K562 (cell line): ENCODE data around the gene SETD7. TPM values are rescaled to one million over a fixed set of nuclear protein-coding genes. Genes with fewer than 3 reads are reported as not detected.

Experiments used
- ATAC-seq: fragments of 200-7000 bp; cut with Tn5 transposase; 3 replicates; pipeline ENCODE4 v1.9.1; 2020; ENCODE audit warnings: moderate library complexity
- BruUV-seq: library from RNA; stranded (reverse); fragments of 400-500 nt; replicated peaks from 2 replicates; lab custom pipeline; 2021; lab: Mats Ljungman, UMichigan
- CTCF ChIA-PET: fragments of 300-600 bp; formaldehyde crosslinking; extraction: SDS; loops from one replicate; lab custom pipeline; 2021; ENCODE audit warnings: low intra/inter-chr PET ratio; lab: Yijun Ruan, JAX
- POLR2A ChIA-PET: fragments of 300-600, 350-650 bp; sonication (Branson Sonifier 250); formaldehyde crosslinking; extraction: SDS; loops from one replicate; lab custom pipeline; 2021; ENCODE audit warnings: antibody characterized with exemption, inconsistent platforms; lab: Yijun Ruan, JAX
- DNase-seq, 4 experiments: peaks; one replicate each; pipeline versions ENCODE4 v3.0.0 to v3.0.0-alpha.2; 2011 to 2018; ENCODE audit warnings: low spot score in 3 of 4, mixed read lengths in 3 of 4; ENCODE audit errors: extremely low read depth in 1 of 4
- FAIRE-seq: peaks from 2 replicates; lab custom pipeline; 2011; peaks lifted over from hg19 to GRCh38; lab: Jason Lieb, UNC
- H2AFZ ChIP-seq: 2 replicates; pipeline ENCODE4 v1.6.0; 2011; ENCODE audit warnings: low read depth, low read length, control low read depth, inconsistent platforms
- H3K27ac ChIP-seq: fragments of 200-600 bp; 3 replicates; pipeline ENCODE4 v1.8.0; 2011; ENCODE audit warnings: low read depth, mild to moderate bottlenecking, control low read depth, inconsistent platforms, low read length, moderate library complexity, mixed read lengths; ENCODE audit errors: extremely low read depth
- H3K27me3 ChIP-seq, 2 experiments: fragments of 300-600 bp in 1 of 2; 2 replicates in 1 of 2; 3 replicates in 1 of 2; pipeline versions ENCODE4 v1.6.0 to v1.8.0; 2011; ENCODE audit warnings: inconsistent platforms in 2 of 2, low read length in 2 of 2, mild to moderate bottlenecking in 1 of 2, mixed read lengths in 1 of 2, moderate library complexity in 1 of 2; ENCODE audit not compliant: control insufficient read depth in 2 of 2, insufficient read depth in 2 of 2
- H3K36me3 ChIP-seq: fragments of 300-600 bp; 3 replicates; pipeline ENCODE4 v1.8.0; 2011; ENCODE audit warnings: mild to moderate bottlenecking, low read length, inconsistent platforms; ENCODE audit not compliant: control insufficient read depth, insufficient read depth
- H3K4me1 ChIP-seq, 2 experiments: fragments of 200-600 bp in 1 of 2; replicated peaks in 1 of 2; 2 replicates in 1 of 2; 3 replicates in 1 of 2; pipeline versions ENCODE4 v1.5.1 to v1.8.0; 2011; ENCODE audit warnings: inconsistent platforms in 2 of 2, low read length in 2 of 2, mild to moderate bottlenecking in 1 of 2, mixed read lengths in 1 of 2, moderate library complexity in 1 of 2; ENCODE audit not compliant: control insufficient read depth in 2 of 2, insufficient read depth in 2 of 2
- H3K4me2 ChIP-seq: 2 replicates; pipeline ENCODE4 v1.6.1; 2011; ENCODE audit warnings: low read length, control low read depth, inconsistent platforms, mixed read lengths; ENCODE audit not compliant: insufficient read depth
- H3K4me3 ChIP-seq: fragments of 200-600 bp; sonication (generic), shearing (Covaris generic); 2 replicates; pipeline ENCODE4 v1.5.1; 2016; ENCODE audit warnings: control low read depth, inconsistent platforms
- H3K79me2 ChIP-seq: fragments of 200-600 bp; 3 replicates; pipeline ENCODE4 v1.8.0; 2011; ENCODE audit warnings: low read length, inconsistent platforms; ENCODE audit not compliant: control insufficient read depth, insufficient read depth
- H3K9ac ChIP-seq, 2 experiments: 2 replicates each; pipeline versions ENCODE4 v1.6.0 to v1.6.1; 2011; ENCODE audit warnings: low read depth in 2 of 2, low read length in 2 of 2, control low read depth in 1 of 2, inconsistent platforms in 1 of 2, mild to moderate bottlenecking in 1 of 2, mixed read lengths in 1 of 2; ENCODE audit not compliant: insufficient read depth in 1 of 2
- H3K9me1 ChIP-seq: one replicate; pipeline ENCODE4 v1.6.0; 2011; ENCODE audit warnings: inconsistent platforms, mild to moderate bottlenecking, low read length, moderate library complexity; ENCODE audit not compliant: control insufficient read depth, insufficient read depth
- H3K9me3 ChIP-seq: replicated peaks from 2 replicates; pipeline ENCODE4 v1.5.1; 2011; ENCODE audit warnings: low read depth, low read length, inconsistent platforms; ENCODE audit not compliant: control insufficient read depth, insufficient read depth
- H4K20me1 ChIP-seq: replicated peaks from 2 replicates; pipeline ENCODE4 v1.6.1; 2011; ENCODE audit warnings: low read length, inconsistent platforms, mixed read lengths; ENCODE audit not compliant: control insufficient read depth, insufficient read depth
- CEBPB ChIP-seq: fragments of 450-650 bp; IDR thresholded peaks from 2 replicates; pipeline ENCODE4 v1.6.1; 2016; ENCODE audit warnings: missing genetic modification characterization, missing compliant biosample characterization
- KDM2B ChIP-seq: fragments of 250-450 bp; sonication (Bioruptor Pico); IDR thresholded peaks from 2 replicates; pipeline ENCODE4 v1.8.0; 2021; ENCODE audit warnings: mild to moderate bottlenecking, moderate library complexity
- POLR2B ChIP-seq: fragments of 450-650 bp; IDR thresholded peaks from 2 replicates; pipeline ENCODE4 v1.6.1; 2018; ENCODE audit warnings: low read depth; ENCODE audit not compliant: partially characterized antibody
- TCF3 ChIP-seq: sonication (generic); formaldehyde crosslinking; IDR thresholded peaks from 2 replicates; pipeline ENCODE4 v1.4.0; 2020; ENCODE audit warnings: mild to moderate bottlenecking, missing genetic modification reagents
- ZNF253 ChIP-seq: fragments of 250-450 bp; sonication (Bioruptor Pico); conservative IDR thresholded peaks from 2 replicates; pipeline ENCODE4 v1.6.1; 2021; ENCODE audit warnings: mild to moderate bottlenecking
- ZNF668 ChIP-seq: fragments of 250-450 bp; sonication (Bioruptor Pico); IDR thresholded peaks from 2 replicates; pipeline ENCODE4 v1.8.0; 2022; ENCODE audit warnings: mild to moderate bottlenecking, inconsistent platforms
- WGBS: fragments of 100-300 bp; shearing (Covaris generic); methylation state at CpG from one replicate; pipeline ENCODE4 v1.1.6; 2016; ENCODE audit warnings: low coverage, mixed read lengths; ENCODE audit not compliant: insufficient coverage; ENCODE audit errors: missing lambda C conversion rate; 5-methylcytosine and 5-hydroxymethylcytosine counted together
- in situ Hi-C: fragments of 300-500 bp; cut with MboI; formaldehyde crosslinking; loops from 4 replicates; pipeline ENCODE4 v1.15.0; 2018; ENCODE audit warnings: inconsistent platforms, mixed read lengths
- intact Hi-C: fragments of 100-400 bp; cut with micrococcal nuclease; formaldehyde crosslinking; loops from 2 replicates; pipeline ENCODE4 v1.14.2; 2022
- polyA plus RNA-seq, 8 experiments: library from polyadenylated mRNA; depleted of rRNA in 4 of 8; stranded (reverse) in 5 of 8; unstranded in 3 of 8; fragments of >200 nt; fragmentation: Nextera tagmentation in 2 of 8; fragmentation: Illumina TruSeq in 1 of 8; extraction: Ambion mirVana in 2 of 8; extraction: Trizol in 1 of 8; gene quantifications; 2 replicates each; pipeline versions ENCODE4 v1.2.1 to v1.2.3, GENCODE V29; 2011 to 2014; ENCODE audit warnings: inconsistent platforms in 1 of 8, missing spikeins in 1 of 8
- total RNA-seq, 7 experiments: library from RNA; depleted of rRNA in 6 of 7; stranded (reverse); fragments of >200 nt in 6 of 7; fragmentation: Illumina TruSeq in 2 of 7; extraction: Trizol in 2 of 7; gene quantifications; 2 replicates each; pipeline versions ENCODE4 v1.2.1 to v1.2.3, GENCODE V29; 2011 to 2021; ENCODE audit warnings: low replicate concordance in 1 of 7
- TF ChIP-seq, protein P1 (sequence below): sonication (generic); formaldehyde crosslinking; IDR thresholded peaks from 2 replicates; pipeline ENCODE4 v1.9.0; 2022; ENCODE audit warnings: mild to moderate bottlenecking, missing genetic modification reagents

SETD7 gene
- total and polyA plus RNA-seq, 9 of the 15 experiments (the other 6 are each of a cell fraction or from before 2014, with no cell fraction given): 0.37 to 2.4 (median 1.7) TPM

DNA sequence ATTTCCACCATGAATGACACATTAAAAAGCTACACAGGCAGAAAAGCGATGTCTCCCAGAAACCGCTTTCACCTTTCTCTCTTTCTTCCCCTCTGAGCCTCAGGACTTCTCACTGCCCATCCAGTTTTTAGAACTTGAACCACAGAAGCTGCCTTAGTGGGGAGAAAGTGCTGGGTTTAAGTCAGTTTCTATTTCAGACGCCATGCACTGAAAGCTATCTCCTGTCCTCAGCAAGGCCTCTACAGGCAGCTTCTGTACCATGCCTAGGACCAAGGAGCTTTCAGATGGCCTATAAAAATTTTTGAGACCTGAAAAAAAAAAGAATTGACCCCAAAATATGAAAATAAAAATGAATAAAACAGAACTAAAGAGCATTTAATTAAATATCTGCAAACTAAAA is 67.6 kb downstream of the SETD7 start:
- intact Hi-C loops: no loop called here
- H3K9me3 ChIP-seq: no peaks in the 10 kb centered on the region
- H2AFZ ChIP-seq: no peak overlapping the region
- no peak for DNase-seq
- no peaks in the 10 kb centered on the region for H3K36me3 ChIP-seq
- no peak overlapping the region for H3K27ac ChIP-seq
- ChIA-PET POLR2A (no interaction called here), CTCF (no interaction called here)
- TF ChIP-seq, protein P1, sequence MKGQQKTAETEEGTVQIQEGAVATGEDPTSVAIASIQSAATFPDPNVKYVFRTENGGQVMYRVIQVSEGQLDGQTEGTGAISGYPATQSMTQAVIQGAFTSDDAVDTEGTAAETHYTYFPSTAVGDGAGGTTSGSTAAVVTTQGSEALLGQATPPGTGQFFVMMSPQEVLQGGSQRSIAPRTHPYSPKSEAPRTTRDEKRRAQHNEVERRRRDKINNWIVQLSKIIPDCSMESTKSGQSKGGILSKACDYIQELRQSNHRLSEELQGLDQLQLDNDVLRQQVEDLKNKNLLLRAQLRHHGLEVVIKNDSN (CRISPR knock-in tag): no peak
- TF ChIP-seq TCF3 (CRISPR knock-in tag) (no peak), ZNF253 (CRISPR knock-in tag) (no peak)
- no peak overlapping the region; a peak in 1 of 4 replicates for H3K9ac ChIP-seq
- no peaks in the 10 kb centered on the region for H4K20me1 ChIP-seq
- in situ Hi-C loops: no loop called here
- no peak overlapping the region for H3K4me3 ChIP-seq
- H3K27me3 ChIP-seq: peaks cover 6% of the 10 kb centered on the region in 2 experiments; a peak in 3 of 5 replicates
- peaks cover 0 to 4% of the 10 kb centered on the region in 2 experiments; a peak in 1 of 5 replicates for H3K4me1 ChIP-seq
- WGBS: 14% methylated on average over 3 of the region's 3 CpGs
- FAIRE-seq: no peak
- H3K4me2 ChIP-seq: no peak overlapping the region
- no peaks in the 10 kb centered on the region for H3K79me2 ChIP-seq
- BruUV-seq: no TSS peak
- ATAC-seq: no peak
- no peaks in the 10 kb centered on the region for H3K9me1 ChIP-seq

DNA sequence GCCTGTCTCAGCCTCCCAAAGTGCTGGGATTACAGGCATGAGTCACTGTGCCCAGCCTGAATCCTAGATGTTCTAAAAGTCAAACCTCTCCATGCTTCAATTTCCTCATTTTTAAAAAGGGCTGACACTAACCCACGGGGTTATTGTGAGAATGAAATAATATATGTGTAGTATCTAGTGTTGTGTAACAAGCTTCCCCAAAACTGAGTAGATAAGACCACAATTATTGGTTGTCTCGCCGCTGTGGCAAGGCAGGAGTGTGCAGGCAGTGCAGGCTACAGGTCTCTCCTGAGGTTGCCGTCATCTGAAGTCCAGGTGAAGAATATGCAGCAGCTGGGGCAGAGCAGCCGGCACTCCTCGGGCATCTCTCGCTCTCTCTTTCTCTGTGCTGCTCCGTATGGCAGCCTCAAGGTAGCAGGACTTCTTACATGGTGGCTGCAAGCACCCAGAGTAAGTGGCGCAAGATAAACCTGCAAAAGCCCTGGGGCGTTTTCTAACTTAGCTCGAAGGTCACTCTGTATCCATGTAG is 71.2 kb downstream of the SETD7 start:
- DNase-seq: no peak
- peak; percentile 78 for ATAC-seq
- peak overlapping the region; percentile 28; the same call in 1 of the 2 replicates for H3K4me2 ChIP-seq
- no TSS peak for BruUV-seq
- no peaks in the 10 kb centered on the region for H3K79me2 ChIP-seq
- no peaks in the 10 kb centered on the region for H3K9me1 ChIP-seq
- WGBS: 2% methylated on average over 11 of the region's 11 CpGs
- H3K27me3 ChIP-seq: peaks cover 2 to 6% of the 10 kb centered on the region in 2 experiments; a peak in 3 of 5 replicates
- CTCF ChIA-PET: no interaction called here
- H3K4me1 ChIP-seq: peaks cover 0 to 4% of the 10 kb centered on the region in 2 experiments; a peak in 1 of 5 replicates
- no peak overlapping the region for H3K4me3 ChIP-seq
- H3K9ac ChIP-seq: no peak overlapping the region
- no peaks in the 10 kb centered on the region for H3K9me3 ChIP-seq
- H4K20me1 ChIP-seq: no peaks in the 10 kb centered on the region
- no peak for TF ChIP-seq KDM2B (CRISPR knock-in tag)
- TF ChIP-seq POLR2B: no peak
- TF ChIP-seq ZNF668 (CRISPR knock-in tag): no peak
- TF ChIP-seq CEBPB: peak; percentile 56
- no peak overlapping the region for H3K27ac ChIP-seq
- in situ Hi-C loops: no loop called here
- FAIRE-seq: no peak
- peak overlapping the region; percentile 22; the same call in 1 of the 2 replicates for H2AFZ ChIP-seq
- intact Hi-C loops: no loop called here
- POLR2A ChIA-PET: no interaction called here
- no peaks in the 10 kb centered on the region for H3K36me3 ChIP-seq
